Choroid plexus epithelial cell (primary cell): ENCODE measurements around the gene ERV3-1.
"Not testable (repeated sequence)": the region's sequence is repeated elsewhere in the genome, so short reads cannot be mapped to it uniquely, and the experiment has no call there.

Experiments
- DNase-seq: peaks from one replicate; pipeline ENCODE4 v3.0.0-alpha.2; 2010; ENCODE audit warnings: low read depth
- H3K4me3 ChIP-seq: 2 replicates; pipeline ENCODE4 v1.5.1; 2011; ENCODE audit warnings: low read depth, mild to moderate bottlenecking, control low read depth, low read length, moderate library complexity
- TF ChIP-seq, protein P1 (sequence below): conservative IDR thresholded peaks from 2 replicates; pipeline ENCODE4 v1.5.1; 2011; ENCODE audit warnings: low read depth, mild to moderate bottlenecking, control low read depth, inconsistent platforms, low read length, moderate library complexity

ERV3-1 gene

DNA sequence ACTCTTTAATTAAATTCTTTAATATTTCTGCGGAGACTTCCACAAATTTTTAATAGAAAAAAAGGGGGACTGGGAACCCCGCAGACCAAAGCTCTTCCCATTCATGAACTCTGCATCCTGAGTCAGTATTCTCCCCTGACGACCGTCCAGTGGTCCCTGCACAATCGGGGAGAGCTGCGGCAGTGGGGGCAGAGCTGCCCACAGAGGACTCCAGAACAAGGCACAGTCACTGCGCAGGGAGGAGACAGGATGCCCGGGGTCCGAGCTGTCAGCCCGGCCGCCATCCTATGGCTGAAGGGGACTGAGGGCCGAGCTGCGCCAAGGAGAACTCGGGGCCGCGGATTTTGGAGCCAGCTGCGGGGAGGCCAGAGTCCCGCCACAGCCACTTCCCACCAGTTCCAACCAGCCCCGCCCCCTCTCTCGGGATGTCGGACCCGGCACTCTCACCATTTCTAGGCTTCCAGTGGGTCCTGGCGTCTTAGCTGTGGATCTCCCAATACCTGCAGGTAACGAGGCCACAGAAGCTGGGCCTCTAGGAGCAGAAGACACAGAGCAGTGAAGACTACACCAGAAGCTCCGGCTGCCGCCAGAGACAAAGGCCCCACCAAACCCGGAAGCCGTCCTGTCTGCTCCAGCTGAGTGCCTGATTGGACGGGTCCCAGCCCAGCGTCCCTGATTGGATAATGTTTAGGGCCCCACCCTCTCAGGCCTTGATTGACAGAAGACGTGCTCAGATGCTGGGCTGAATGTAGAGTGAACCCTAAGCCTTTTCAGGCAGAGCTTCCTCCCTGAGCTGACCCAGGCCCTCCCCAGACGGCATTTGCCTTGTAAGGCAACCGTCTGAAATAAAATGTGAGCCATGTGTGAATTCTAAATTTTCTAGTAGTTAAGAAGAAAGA lies at the start of gene ERV3-1:
Gene ERV3-1, minus strand, starts transcription at position 594 of the 899 bp plus-strand sequence. CDS start 13,661 bp downstream, outside the sequence.
- H3K4me3 ChIP-seq = peak within 1 kb of the TSS; percentile 73
- DNase-seq = peak; percentile 97
- TF ChIP-seq, protein P1, sequence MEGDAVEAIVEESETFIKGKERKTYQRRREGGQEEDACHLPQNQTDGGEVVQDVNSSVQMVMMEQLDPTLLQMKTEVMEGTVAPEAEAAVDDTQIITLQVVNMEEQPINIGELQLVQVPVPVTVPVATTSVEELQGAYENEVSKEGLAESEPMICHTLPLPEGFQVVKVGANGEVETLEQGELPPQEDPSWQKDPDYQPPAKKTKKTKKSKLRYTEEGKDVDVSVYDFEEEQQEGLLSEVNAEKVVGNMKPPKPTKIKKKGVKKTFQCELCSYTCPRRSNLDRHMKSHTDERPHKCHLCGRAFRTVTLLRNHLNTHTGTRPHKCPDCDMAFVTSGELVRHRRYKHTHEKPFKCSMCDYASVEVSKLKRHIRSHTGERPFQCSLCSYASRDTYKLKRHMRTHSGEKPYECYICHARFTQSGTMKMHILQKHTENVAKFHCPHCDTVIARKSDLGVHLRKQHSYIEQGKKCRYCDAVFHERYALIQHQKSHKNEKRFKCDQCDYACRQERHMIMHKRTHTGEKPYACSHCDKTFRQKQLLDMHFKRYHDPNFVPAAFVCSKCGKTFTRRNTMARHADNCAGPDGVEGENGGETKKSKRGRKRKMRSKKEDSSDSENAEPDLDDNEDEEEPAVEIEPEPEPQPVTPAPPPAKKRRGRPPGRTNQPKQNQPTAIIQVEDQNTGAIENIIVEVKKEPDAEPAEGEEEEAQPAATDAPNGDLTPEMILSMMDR = no peak

DNA sequence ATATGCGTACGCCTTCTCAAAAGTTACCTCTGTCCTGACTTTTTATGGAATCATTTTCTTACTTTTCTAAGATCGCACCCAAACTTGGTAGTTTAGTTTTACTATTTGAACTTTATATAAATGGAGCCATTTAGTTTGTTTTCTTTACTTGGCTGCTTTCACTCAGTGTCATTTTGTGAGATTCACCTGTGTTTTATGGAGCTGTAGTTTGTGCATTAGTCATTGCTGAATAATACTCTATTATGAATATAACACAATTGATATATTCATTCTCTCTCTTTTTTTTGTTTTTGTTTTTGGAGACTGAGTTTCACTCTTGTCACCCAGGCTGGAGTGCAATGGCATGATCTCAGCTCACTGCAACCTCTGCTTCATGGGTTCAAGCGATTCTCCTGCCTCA lies 49.3 kb upstream of the ERV3-1 start:
- DNase-seq, H3K4me3 ChIP-seq: not testable (repeated sequence)

GRCh38 chr7:65054466-65054994 lies 48.0 kb upstream of the ERV3-1 start:
- H3K4me3 ChIP-seq, DNase-seq: not testable (repeated sequence)

GRCh38 chr7:65051654-65052053 lies 45.2 kb upstream of the ERV3-1 start:
- not testable (repeated sequence) for H3K4me3 ChIP-seq

DNA sequence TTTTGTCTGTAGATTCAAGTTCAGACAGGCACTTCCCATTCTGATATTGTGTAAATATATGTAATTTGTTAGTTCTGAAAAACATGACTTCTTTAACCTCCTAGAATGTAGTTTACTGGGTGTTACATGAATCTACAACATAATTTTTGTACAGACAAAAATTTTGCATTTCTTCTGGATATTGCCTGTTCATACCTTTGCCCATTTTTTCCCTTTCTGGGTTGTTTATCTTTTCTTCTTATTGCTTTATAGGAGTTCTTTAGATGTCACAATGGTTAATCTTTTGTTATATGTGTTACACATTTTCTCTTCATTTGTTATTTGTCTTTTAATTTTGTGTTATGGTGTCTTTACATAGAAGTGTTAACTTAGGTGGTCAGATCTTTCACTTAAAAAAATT lies 44.7 kb upstream of the ERV3-1 start:
- not testable (repeated sequence) for DNase-seq, H3K4me3 ChIP-seq

More at GRCh38 chr7:65051654-65052053, 45.2 kb upstream of the ERV3-1 start:
- not testable (repeated sequence) for DNase-seq

GRCh38 chr7:65046329-65046728 lies 39.8 kb upstream of the ERV3-1 start:
- DNase-seq, H3K4me3 ChIP-seq: not testable (repeated sequence)

- H3K4me3 ChIP-seq, DNase-seq: not testable (repeated sequence)
Measured at GRCh38 chr7:65045589-65045988, 39.1 kb upstream of the ERV3-1 start.

DNA sequence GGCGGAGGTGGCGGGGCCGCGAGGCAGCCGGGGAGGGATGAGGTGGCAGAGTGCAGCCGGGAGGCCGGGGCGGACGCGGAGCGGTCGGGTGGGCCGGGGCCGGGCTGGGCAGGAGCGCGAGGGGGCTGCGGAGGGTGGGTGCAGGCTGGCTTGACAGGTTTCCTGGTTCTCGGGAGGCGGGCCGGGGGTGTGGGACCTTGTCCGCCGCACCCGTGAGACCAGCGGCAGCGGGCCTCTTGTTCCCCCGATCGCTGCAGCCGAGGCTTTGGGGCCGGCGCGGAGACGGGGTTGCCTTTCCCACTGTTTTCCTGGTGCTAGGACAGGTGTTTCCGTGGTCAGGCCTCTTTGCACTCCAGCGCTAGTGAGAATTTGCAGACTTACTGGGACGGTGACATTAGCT lies 32.3 kb upstream of the ERV3-1 start:
- peak; percentile 26 for DNase-seq
- peak overlapping the region; percentile 76 for H3K4me3 ChIP-seq

- H3K4me3 ChIP-seq = peak overlapping the region; percentile 76
- DNase-seq = peak; percentile 96
- TF ChIP-seq, protein P1 = peak; percentile 8
Measured at GRCh38 chr7:65037740-65038688, 31.5 kb upstream of the ERV3-1 start.

- peak; percentile 50 for DNase-seq
- not testable (repeated sequence) for H3K4me3 ChIP-seq
Measured at GRCh38 chr7:65036526-65036925, 30.0 kb upstream of the ERV3-1 start.

GRCh38 chr7:65035469-65035868 lies 29.0 kb upstream of the ERV3-1 start:
- not testable (repeated sequence) for H3K4me3 ChIP-seq, DNase-seq

DNA sequence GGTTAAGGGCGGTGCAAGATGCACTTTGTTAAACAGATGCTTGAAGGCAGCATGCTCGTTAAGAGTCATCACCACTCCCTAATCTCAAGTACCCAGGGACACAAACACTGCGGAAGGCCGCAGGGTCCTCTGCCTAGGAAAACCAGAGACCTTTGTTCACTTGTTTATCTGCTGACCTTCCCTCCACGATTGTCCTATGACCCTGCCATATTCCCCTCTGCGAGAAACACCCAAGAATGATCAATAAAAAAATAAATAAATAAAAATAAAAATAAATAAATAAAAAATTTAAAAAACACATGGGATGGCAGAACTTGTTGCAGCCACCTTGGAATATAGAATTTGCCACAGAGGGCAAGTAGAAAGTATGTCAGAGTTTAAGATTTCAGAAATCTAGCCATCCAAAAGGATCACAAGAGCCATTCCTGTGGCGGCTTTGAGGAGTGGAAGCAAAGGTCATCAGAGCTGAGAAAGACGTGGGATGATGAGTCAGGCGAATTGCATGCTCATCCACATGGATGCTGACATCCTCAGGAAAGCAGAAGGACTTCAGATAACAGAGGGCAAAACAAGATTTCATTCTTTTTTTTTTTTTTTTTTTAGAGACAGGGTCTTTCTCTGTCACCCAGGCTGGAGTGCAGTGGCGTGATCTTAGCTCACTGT lies 27.8 kb upstream of the ERV3-1 start:
- DNase-seq = peak; percentile 63
- not testable (repeated sequence) for H3K4me3 ChIP-seq

GRCh38 chr7:65033391-65033790 lies 26.9 kb upstream of the ERV3-1 start:
- not testable (repeated sequence) for H3K4me3 ChIP-seq, DNase-seq

- not testable (repeated sequence) for H3K4me3 ChIP-seq, DNase-seq
Measured at GRCh38 chr7:65025023-65025422, 18.5 kb upstream of the ERV3-1 start.

DNA sequence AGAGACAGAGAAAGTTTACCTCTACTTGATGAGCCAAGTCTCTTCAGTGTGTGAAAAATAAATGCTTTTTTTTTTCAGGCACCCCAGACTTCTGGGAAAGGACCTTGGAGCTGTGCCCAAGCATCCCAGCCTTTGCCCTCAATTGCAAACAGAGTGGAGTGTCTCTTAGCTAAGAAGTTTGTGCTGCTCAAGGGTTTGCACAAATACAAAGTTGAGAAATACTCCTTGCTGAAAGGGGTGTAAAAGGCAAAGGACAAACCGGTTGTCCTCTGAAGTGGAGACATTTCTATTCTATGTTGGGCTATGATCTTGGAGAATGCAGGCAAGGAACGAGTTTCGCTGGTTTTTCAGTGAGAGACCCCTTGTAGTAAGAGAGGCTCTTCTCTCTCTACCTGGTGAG lies 14.5 kb upstream of the ERV3-1 start:
- DNase-seq = peak; percentile 77
- H3K4me3 ChIP-seq = not testable (repeated sequence)

- DNase-seq, H3K4me3 ChIP-seq: not testable (repeated sequence)
Measured at GRCh38 chr7:65009881-65010280, 3.4 kb upstream of the ERV3-1 start.
